Neural progenitor cell (in vitro differentiated cells): ENCODE measurements around the gene SCLT1. TPM values are rescaled to one million over a fixed set of nuclear protein-coding genes. Genes with fewer than 3 reads are reported as not detected.

Experiments used
- DNase-seq: peaks from one replicate; pipeline ENCODE4 v3.0.0-alpha.2; 2016; ENCODE audit warnings: low spot score
- H2AFZ ChIP-seq: fragments of 200-600 bp; sonication (generic); replicated peaks from 2 replicates; pipeline ENCODE4 v1.6.1; 2016; ENCODE audit warnings: antibody characterized with exemption
- H3F3A ChIP-seq: fragments of 200-600 bp; sonication (generic); 2 replicates; pipeline ENCODE4 v1.6.1; 2016; ENCODE audit warnings: antibody characterized with exemption, low read depth
- H3K27ac ChIP-seq: fragments of 200-600 bp; sonication (generic); 2 replicates; pipeline ENCODE4 v1.5.1; 2016; ENCODE audit warnings: mild to moderate bottlenecking
- H3K27me3 ChIP-seq: fragments of 200-600 bp; sonication (generic); 2 replicates; pipeline ENCODE4 v1.6.1; 2016; ENCODE audit warnings: mild to moderate bottlenecking, moderate library complexity
- H3K36me3 ChIP-seq: fragments of 200-600 bp; sonication (generic); 2 replicates; pipeline ENCODE4 v1.5.1; 2016
- H3K4me1 ChIP-seq: fragments of 200-600 bp; sonication (generic); 2 replicates; pipeline ENCODE4 v1.6.1; 2016; ENCODE audit warnings: mixed run types
- H3K4me2 ChIP-seq: fragments of 200-600 bp; sonication (generic); 2 replicates; pipeline ENCODE4 v1.6.1; 2016
- H3K4me3 ChIP-seq: fragments of 200-600 bp; sonication (generic); 2 replicates; pipeline ENCODE4 v1.5.1; 2016
- H3K79me2 ChIP-seq: fragments of 200-600 bp; sonication (generic); 2 replicates; pipeline ENCODE4 v1.6.1; 2016; ENCODE audit warnings: low read depth
- H3K9ac ChIP-seq: fragments of 200-600 bp; sonication (generic); 2 replicates; pipeline ENCODE4 v1.6.1; 2016
- H3K9me3 ChIP-seq: fragments of 200-600 bp; sonication (generic); 2 replicates; pipeline ENCODE4 v1.5.1; 2016; ENCODE audit warnings: low read depth
- H4K20me1 ChIP-seq: fragments of 200-600 bp; sonication (generic); 2 replicates; pipeline ENCODE4 v1.6.1; 2016; ENCODE audit warnings: low read depth
- H3K27ac Mint-ChIP-seq: 3 replicates; pipeline ENCODE4 v1.8.0; 2021; ENCODE audit warnings: mixed read lengths
- H3K27me3 Mint-ChIP-seq: 2 replicates; pipeline ENCODE4 v1.8.0; 2022; ENCODE audit warnings: low read depth, mild to moderate bottlenecking, inconsistent platforms, moderate library complexity, mixed read lengths; ENCODE audit not compliant: insufficient read depth
- H3K36me3 Mint-ChIP-seq: 3 replicates; pipeline ENCODE4 v1.8.0; 2021; ENCODE audit warnings: mixed read lengths
- H3K4me1 Mint-ChIP-seq: 3 replicates; pipeline ENCODE4 v1.8.0; 2021; ENCODE audit warnings: mixed read lengths
- H3K4me3 Mint-ChIP-seq: 3 replicates; pipeline ENCODE4 v1.8.0; 2021; ENCODE audit warnings: mild to moderate bottlenecking, moderate library complexity, mixed read lengths
- H3K9me3 Mint-ChIP-seq: 3 replicates; pipeline ENCODE4 v1.8.0; 2020; ENCODE audit warnings: mixed read lengths
- EZH2 ChIP-seq: fragments of 200-600 bp; sonication (generic); IDR thresholded peaks from 2 replicates; pipeline ENCODE4 v1.6.1; 2017; ENCODE audit warnings: antibody characterized with exemption, mild to moderate bottlenecking, moderate library complexity
- EZH2phosphoT487 ChIP-seq: fragments of 200-600 bp; sonication (generic); IDR thresholded peaks from 2 replicates; pipeline ENCODE4 v1.6.1; 2017; ENCODE audit warnings: antibody characterized with exemption
- total RNA-seq: library from RNA; depleted of rRNA; stranded (reverse); fragments of >200 nt; gene quantifications from 2 replicates; pipeline ENCODE4 v1.2.3, GENCODE V29; 2015; ENCODE audit warnings: low replicate concordance
- TF ChIP-seq, protein P1 (sequence below): fragments of 200-600 bp; sonication (generic); IDR thresholded peaks from 2 replicates; pipeline ENCODE4 v1.5.1; 2017; ENCODE audit warnings: antibody characterized with exemption, mild to moderate bottlenecking

Gene SCLT1
- total RNA-seq, 1 donor from 2014 or later = 30.0 TPM

DNA sequence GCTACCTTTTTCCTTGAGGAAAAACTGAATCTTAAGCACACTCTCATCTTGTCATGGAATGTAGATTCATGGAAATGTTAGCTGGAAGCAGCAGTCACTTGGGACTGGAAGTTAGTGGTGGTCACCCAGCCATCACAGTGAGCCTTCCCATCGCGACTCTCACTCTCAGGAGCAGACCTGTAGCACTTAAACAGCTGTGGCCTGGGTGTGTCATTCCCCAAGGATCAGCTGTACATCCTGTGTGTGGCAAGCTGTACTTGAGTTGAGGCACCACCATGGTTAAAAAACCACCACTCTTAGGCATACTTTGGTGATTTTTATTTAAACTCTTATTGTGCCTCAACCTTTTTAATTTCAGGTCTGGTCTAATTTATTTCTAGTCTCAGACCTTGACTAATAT lies 237.1 kb downstream of the SCLT1 start:
- H3K36me3 Mint-ChIP-seq = peaks cover 61% of the 10 kb centered on the region
- TF ChIP-seq, protein P1, sequence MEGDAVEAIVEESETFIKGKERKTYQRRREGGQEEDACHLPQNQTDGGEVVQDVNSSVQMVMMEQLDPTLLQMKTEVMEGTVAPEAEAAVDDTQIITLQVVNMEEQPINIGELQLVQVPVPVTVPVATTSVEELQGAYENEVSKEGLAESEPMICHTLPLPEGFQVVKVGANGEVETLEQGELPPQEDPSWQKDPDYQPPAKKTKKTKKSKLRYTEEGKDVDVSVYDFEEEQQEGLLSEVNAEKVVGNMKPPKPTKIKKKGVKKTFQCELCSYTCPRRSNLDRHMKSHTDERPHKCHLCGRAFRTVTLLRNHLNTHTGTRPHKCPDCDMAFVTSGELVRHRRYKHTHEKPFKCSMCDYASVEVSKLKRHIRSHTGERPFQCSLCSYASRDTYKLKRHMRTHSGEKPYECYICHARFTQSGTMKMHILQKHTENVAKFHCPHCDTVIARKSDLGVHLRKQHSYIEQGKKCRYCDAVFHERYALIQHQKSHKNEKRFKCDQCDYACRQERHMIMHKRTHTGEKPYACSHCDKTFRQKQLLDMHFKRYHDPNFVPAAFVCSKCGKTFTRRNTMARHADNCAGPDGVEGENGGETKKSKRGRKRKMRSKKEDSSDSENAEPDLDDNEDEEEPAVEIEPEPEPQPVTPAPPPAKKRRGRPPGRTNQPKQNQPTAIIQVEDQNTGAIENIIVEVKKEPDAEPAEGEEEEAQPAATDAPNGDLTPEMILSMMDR = no peak
- TF ChIP-seq EZH2phosphoT487 = no peak
- TF ChIP-seq EZH2 = no peak
- no peak for DNase-seq
- Histone ChIP-seq H3K9ac (no peak overlapping the region), H3K36me3 (peaks cover 32% of the 10 kb centered on the region), H3K4me3 (no peak overlapping the region), H2AFZ (no peak overlapping the region), H3K27me3 (no peaks in the 10 kb centered on the region), H3K4me2 (no peak overlapping the region), H4K20me1 (peaks cover 26% of the 10 kb centered on the region), H3K27ac (no peak overlapping the region), H3K79me2 (peaks cover 48% of the 10 kb centered on the region), H3F3A (peaks cover 24% of the 10 kb centered on the region), H3K4me1 (no peaks in the 10 kb centered on the region), H3K9me3 (no peaks in the 10 kb centered on the region)
- H3K9me3 Mint-ChIP-seq = no peaks in the 10 kb centered on the region
- peaks cover 2% of the 10 kb centered on the region for H3K27me3 Mint-ChIP-seq
- no peak overlapping the region for H3K4me3 Mint-ChIP-seq
- H3K27ac Mint-ChIP-seq = no peak overlapping the region
- no peaks in the 10 kb centered on the region for H3K4me1 Mint-ChIP-seq

DNA sequence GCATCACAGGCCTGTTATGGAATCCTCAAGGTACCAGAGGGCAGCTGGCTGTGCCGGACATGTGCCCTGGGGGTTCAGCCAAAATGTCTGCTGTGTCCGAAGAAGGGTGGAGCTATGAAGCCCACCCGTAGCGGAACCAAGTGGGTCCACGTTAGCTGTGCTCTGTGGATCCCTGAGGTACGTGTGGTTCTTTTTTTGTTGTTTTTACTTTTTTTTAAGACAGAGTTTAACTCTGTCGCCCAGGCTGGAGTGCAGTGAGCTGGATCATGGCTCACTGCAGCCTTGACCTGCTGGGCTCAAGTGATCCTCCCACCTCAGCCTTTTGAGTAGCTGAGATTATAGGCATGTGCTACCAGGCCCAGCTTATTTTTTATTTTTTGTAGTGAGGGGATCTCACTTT lies 237.7 kb downstream of the SCLT1 start:
- Histone ChIP-seq H3K4me2 (no peak overlapping the region), H3F3A (peaks cover 19% of the 10 kb centered on the region), H3K36me3 (peaks cover 35% of the 10 kb centered on the region), H3K4me3 (no peak overlapping the region), H2AFZ (no peak overlapping the region), H3K27ac (no peak overlapping the region), H4K20me1 (peaks cover 27% of the 10 kb centered on the region), H3K27me3 (no peaks in the 10 kb centered on the region), H3K9me3 (no peaks in the 10 kb centered on the region), H3K79me2 (peaks cover 47% of the 10 kb centered on the region), H3K9ac (no peak overlapping the region), H3K4me1 (no peaks in the 10 kb centered on the region)
- H3K27me3 Mint-ChIP-seq = peaks cover 2% of the 10 kb centered on the region
- no peak for DNase-seq
- peaks cover 63% of the 10 kb centered on the region for H3K36me3 Mint-ChIP-seq
- no peak overlapping the region for H3K27ac Mint-ChIP-seq
- no peak for TF ChIP-seq EZH2phosphoT487
- TF ChIP-seq, protein P1 = no peak
- TF ChIP-seq EZH2 = no peak
- no peaks in the 10 kb centered on the region for H3K9me3 Mint-ChIP-seq
- H3K4me3 Mint-ChIP-seq = no peak overlapping the region
- H3K4me1 Mint-ChIP-seq = no peaks in the 10 kb centered on the region

DNA sequence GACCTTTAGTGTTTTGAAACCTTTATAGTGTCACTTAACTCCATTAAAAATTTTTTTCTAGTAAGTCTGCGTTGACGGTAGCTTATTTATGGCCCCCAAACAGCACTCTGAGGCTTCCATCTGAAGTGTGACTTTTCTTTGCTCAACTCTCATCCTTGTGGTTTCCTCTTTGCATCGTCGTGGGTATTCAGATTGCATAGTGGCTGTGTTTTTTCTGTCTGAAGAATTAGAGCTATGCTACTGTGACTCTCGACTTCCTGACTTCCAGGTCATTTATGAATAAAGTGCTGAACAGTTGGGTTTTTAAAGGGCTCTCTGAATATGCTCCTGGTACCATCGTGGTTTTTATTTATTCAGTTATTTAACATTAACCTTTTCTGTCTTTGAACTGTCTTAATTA lies 238.9 kb downstream of the SCLT1 start:
- Histone ChIP-seq H3K4me2 (no peak overlapping the region), H3K9me3 (no peaks in the 10 kb centered on the region), H3K79me2 (peaks cover 48% of the 10 kb centered on the region), H3K4me1 (no peaks in the 10 kb centered on the region), H2AFZ (no peak overlapping the region), H3F3A (peaks cover 8% of the 10 kb centered on the region), H4K20me1 (peaks cover 27% of the 10 kb centered on the region), H3K36me3 (peaks cover 35% of the 10 kb centered on the region), H3K4me3 (no peak overlapping the region), H3K9ac (no peak overlapping the region), H3K27ac (no peak overlapping the region), H3K27me3 (no peaks in the 10 kb centered on the region)
- Mint-ChIP-seq H3K9me3 (no peaks in the 10 kb centered on the region), H3K4me1 (no peaks in the 10 kb centered on the region), H3K27me3 (peaks cover 2% of the 10 kb centered on the region), H3K36me3 (peaks cover 66% of the 10 kb centered on the region), H3K27ac (no peak overlapping the region), H3K4me3 (no peak overlapping the region)
- no peak for DNase-seq
- no peak for TF ChIP-seq EZH2
- TF ChIP-seq EZH2phosphoT487 = no peak
- TF ChIP-seq, protein P1 = no peak
